K562 (cell line): ENCODE results near the gene COL7A1. TPM values are rescaled to one million over a fixed set of nuclear protein-coding genes. Genes with fewer than 3 reads are reported as not detected.

ENCODE experiments used
- ATAC-seq: fragments of 200-7000 bp; cut with Tn5 transposase; 3 replicates; pipeline ENCODE4 v1.9.1; 2020; ENCODE audit warnings: moderate library complexity
- BruUV-seq: library from RNA; stranded (reverse); fragments of 400-500 nt; replicated peaks from 2 replicates; lab custom pipeline; 2021; lab: Mats Ljungman, UMichigan
- CTCF ChIA-PET: fragments of 300-600 bp; formaldehyde crosslinking; extraction: SDS; loops from one replicate; lab custom pipeline; 2021; ENCODE audit warnings: low intra/inter-chr PET ratio; lab: Yijun Ruan, JAX
- POLR2A ChIA-PET: fragments of 300-600, 350-650 bp; sonication (Branson Sonifier 250); formaldehyde crosslinking; extraction: SDS; loops from one replicate; lab custom pipeline; 2021; ENCODE audit warnings: antibody characterized with exemption, inconsistent platforms; lab: Yijun Ruan, JAX
- DNase-seq, 4 experiments: peaks; one replicate each; pipeline versions ENCODE4 v3.0.0 to v3.0.0-alpha.2; 2011 to 2018; ENCODE audit warnings: low spot score in 3 of 4, mixed read lengths in 3 of 4; ENCODE audit errors: extremely low read depth in 1 of 4
- FAIRE-seq: peaks from 2 replicates; lab custom pipeline; 2011; peaks lifted over from hg19 to GRCh38; lab: Jason Lieb, UNC
- H2AFZ ChIP-seq: 2 replicates; pipeline ENCODE4 v1.6.0; 2011; ENCODE audit warnings: low read depth, low read length, control low read depth, inconsistent platforms
- H3K27ac ChIP-seq: fragments of 200-600 bp; 3 replicates; pipeline ENCODE4 v1.8.0; 2011; ENCODE audit warnings: low read depth, mild to moderate bottlenecking, control low read depth, inconsistent platforms, low read length, moderate library complexity, mixed read lengths; ENCODE audit errors: extremely low read depth
- H3K27me3 ChIP-seq, 2 experiments: fragments of 300-600 bp in 1 of 2; 2 replicates in 1 of 2; 3 replicates in 1 of 2; pipeline versions ENCODE4 v1.6.0 to v1.8.0; 2011; ENCODE audit warnings: inconsistent platforms in 2 of 2, low read length in 2 of 2, mild to moderate bottlenecking in 1 of 2, mixed read lengths in 1 of 2, moderate library complexity in 1 of 2; ENCODE audit not compliant: control insufficient read depth in 2 of 2, insufficient read depth in 2 of 2
- H3K36me3 ChIP-seq: fragments of 300-600 bp; 3 replicates; pipeline ENCODE4 v1.8.0; 2011; ENCODE audit warnings: mild to moderate bottlenecking, low read length, inconsistent platforms; ENCODE audit not compliant: control insufficient read depth, insufficient read depth
- H3K4me1 ChIP-seq, 2 experiments: fragments of 200-600 bp in 1 of 2; replicated peaks in 1 of 2; 2 replicates in 1 of 2; 3 replicates in 1 of 2; pipeline versions ENCODE4 v1.5.1 to v1.8.0; 2011; ENCODE audit warnings: inconsistent platforms in 2 of 2, low read length in 2 of 2, mild to moderate bottlenecking in 1 of 2, mixed read lengths in 1 of 2, moderate library complexity in 1 of 2; ENCODE audit not compliant: control insufficient read depth in 2 of 2, insufficient read depth in 2 of 2
- H3K4me2 ChIP-seq: 2 replicates; pipeline ENCODE4 v1.6.1; 2011; ENCODE audit warnings: low read length, control low read depth, inconsistent platforms, mixed read lengths; ENCODE audit not compliant: insufficient read depth
- H3K4me3 ChIP-seq: fragments of 200-600 bp; sonication (generic), shearing (Covaris generic); 2 replicates; pipeline ENCODE4 v1.5.1; 2016; ENCODE audit warnings: control low read depth, inconsistent platforms
- H3K79me2 ChIP-seq: fragments of 200-600 bp; 3 replicates; pipeline ENCODE4 v1.8.0; 2011; ENCODE audit warnings: low read length, inconsistent platforms; ENCODE audit not compliant: control insufficient read depth, insufficient read depth
- H3K9ac ChIP-seq, 2 experiments: 2 replicates each; pipeline versions ENCODE4 v1.6.0 to v1.6.1; 2011; ENCODE audit warnings: low read depth in 2 of 2, low read length in 2 of 2, control low read depth in 1 of 2, inconsistent platforms in 1 of 2, mild to moderate bottlenecking in 1 of 2, mixed read lengths in 1 of 2; ENCODE audit not compliant: insufficient read depth in 1 of 2
- H3K9me1 ChIP-seq: one replicate; pipeline ENCODE4 v1.6.0; 2011; ENCODE audit warnings: inconsistent platforms, mild to moderate bottlenecking, low read length, moderate library complexity; ENCODE audit not compliant: control insufficient read depth, insufficient read depth
- H3K9me3 ChIP-seq: replicated peaks from 2 replicates; pipeline ENCODE4 v1.5.1; 2011; ENCODE audit warnings: low read depth, low read length, inconsistent platforms; ENCODE audit not compliant: control insufficient read depth, insufficient read depth
- H4K20me1 ChIP-seq: replicated peaks from 2 replicates; pipeline ENCODE4 v1.6.1; 2011; ENCODE audit warnings: low read length, inconsistent platforms, mixed read lengths; ENCODE audit not compliant: control insufficient read depth, insufficient read depth
- WGBS: fragments of 100-300 bp; shearing (Covaris generic); methylation state at CpG from one replicate; pipeline ENCODE4 v1.1.6; 2016; ENCODE audit warnings: low coverage, mixed read lengths; ENCODE audit not compliant: insufficient coverage; ENCODE audit errors: missing lambda C conversion rate; 5-methylcytosine and 5-hydroxymethylcytosine counted together
- in situ Hi-C: fragments of 300-500 bp; cut with MboI; formaldehyde crosslinking; loops from 4 replicates; pipeline ENCODE4 v1.15.0; 2018; ENCODE audit warnings: inconsistent platforms, mixed read lengths
- intact Hi-C: fragments of 100-400 bp; cut with micrococcal nuclease; formaldehyde crosslinking; loops from 2 replicates; pipeline ENCODE4 v1.14.2; 2022
- polyA plus RNA-seq, 8 experiments: library from polyadenylated mRNA; depleted of rRNA in 4 of 8; stranded (reverse) in 5 of 8; unstranded in 3 of 8; fragments of >200 nt; fragmentation: Nextera tagmentation in 2 of 8; fragmentation: Illumina TruSeq in 1 of 8; extraction: Ambion mirVana in 2 of 8; extraction: Trizol in 1 of 8; gene quantifications; 2 replicates each; pipeline versions ENCODE4 v1.2.1 to v1.2.3, GENCODE V29; 2011 to 2014; ENCODE audit warnings: inconsistent platforms in 1 of 8, missing spikeins in 1 of 8
- total RNA-seq, 7 experiments: library from RNA; depleted of rRNA in 6 of 7; stranded (reverse); fragments of >200 nt in 6 of 7; fragmentation: Illumina TruSeq in 2 of 7; extraction: Trizol in 2 of 7; gene quantifications; 2 replicates each; pipeline versions ENCODE4 v1.2.1 to v1.2.3, GENCODE V29; 2011 to 2021; ENCODE audit warnings: low replicate concordance in 1 of 7
- TF ChIP-seq, protein P1 (sequence below): sonication (generic); formaldehyde crosslinking; IDR thresholded peaks from 2 replicates; pipeline ENCODE4 v1.8.1; 2023; ENCODE audit warnings: mild to moderate bottlenecking, missing genetic modification reagents
- TF ChIP-seq, protein P2 (sequence below): fragments of 250-450 bp; sonication (Bioruptor Pico); IDR thresholded peaks from 2 replicates; pipeline ENCODE4 v1.5.0; 2022; ENCODE audit warnings: mild to moderate bottlenecking

Gene COL7A1
- total and polyA plus RNA-seq, 9 of the 15 experiments (the other 6 are each of a cell fraction or from before 2014, with no cell fraction given): 0.09 to 0.66 (median 0.35) TPM; not detected in 3

DNA sequence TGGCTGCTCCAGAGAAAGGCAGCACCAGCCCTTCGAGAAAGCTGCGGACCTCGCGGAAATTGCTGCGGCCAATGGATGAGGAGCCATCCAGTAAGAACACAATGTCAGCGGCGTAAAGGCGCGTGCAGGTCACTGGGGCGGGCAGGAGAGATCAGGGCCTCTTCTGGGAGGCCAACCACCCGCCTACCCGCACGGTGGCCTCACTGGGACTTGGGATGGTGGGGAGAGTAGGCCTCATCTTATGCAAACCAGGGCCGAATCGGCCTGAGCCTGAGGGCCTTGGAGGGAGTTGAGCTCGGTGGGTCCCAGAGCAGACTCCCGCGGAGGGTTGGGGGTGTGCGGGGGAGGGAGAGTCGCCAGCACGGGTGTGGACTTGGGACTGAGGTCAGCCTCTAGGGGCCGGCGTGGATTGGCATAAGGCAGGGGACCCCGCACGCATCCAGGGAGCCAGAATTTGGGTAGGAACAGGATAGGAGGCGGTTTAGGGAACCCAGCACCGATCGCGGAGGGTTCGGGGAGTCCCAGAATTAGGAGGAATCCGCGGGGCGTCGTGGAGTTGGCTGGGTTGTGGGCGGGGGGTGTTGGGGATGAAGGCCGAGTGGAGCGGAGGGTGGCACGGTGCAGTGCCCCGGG, 596 bp downstream of the COL7A1 start:
- WGBS: 51% methylated on average over 19 of the region's 39 CpGs
- FAIRE-seq: no peak
- in situ Hi-C loops: no loop called here
- no peak overlapping the region for H3K27ac ChIP-seq
- no peak overlapping the region for H3K4me2 ChIP-seq
- peak overlapping the region in 1 of 2 experiments; percentile 61; a peak in 1 of 4 replicates for H3K9ac ChIP-seq
- H3K36me3 ChIP-seq: peaks cover 23% of the 10 kb centered on the region; the same call in 2 of the 3 replicates
- TF ChIP-seq, protein P1, sequence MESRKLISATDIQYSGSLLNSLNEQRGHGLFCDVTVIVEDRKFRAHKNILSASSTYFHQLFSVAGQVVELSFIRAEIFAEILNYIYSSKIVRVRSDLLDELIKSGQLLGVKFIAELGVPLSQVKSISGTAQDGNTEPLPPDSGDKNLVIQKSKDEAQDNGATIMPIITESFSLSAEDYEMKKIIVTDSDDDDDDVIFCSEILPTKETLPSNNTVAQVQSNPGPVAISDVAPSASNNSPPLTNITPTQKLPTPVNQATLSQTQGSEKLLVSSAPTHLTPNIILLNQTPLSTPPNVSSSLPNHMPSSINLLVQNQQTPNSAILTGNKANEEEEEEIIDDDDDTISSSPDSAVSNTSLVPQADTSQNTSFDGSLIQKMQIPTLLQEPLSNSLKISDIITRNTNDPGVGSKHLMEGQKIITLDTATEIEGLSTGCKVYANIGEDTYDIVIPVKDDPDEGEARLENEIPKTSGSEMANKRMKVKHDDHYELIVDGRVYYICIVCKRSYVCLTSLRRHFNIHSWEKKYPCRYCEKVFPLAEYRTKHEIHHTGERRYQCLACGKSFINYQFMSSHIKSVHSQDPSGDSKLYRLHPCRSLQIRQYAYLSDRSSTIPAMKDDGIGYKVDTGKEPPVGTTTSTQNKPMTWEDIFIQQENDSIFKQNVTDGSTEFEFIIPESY (CRISPR knock-in tag): peak; percentile 86
- TF ChIP-seq, protein P2, sequence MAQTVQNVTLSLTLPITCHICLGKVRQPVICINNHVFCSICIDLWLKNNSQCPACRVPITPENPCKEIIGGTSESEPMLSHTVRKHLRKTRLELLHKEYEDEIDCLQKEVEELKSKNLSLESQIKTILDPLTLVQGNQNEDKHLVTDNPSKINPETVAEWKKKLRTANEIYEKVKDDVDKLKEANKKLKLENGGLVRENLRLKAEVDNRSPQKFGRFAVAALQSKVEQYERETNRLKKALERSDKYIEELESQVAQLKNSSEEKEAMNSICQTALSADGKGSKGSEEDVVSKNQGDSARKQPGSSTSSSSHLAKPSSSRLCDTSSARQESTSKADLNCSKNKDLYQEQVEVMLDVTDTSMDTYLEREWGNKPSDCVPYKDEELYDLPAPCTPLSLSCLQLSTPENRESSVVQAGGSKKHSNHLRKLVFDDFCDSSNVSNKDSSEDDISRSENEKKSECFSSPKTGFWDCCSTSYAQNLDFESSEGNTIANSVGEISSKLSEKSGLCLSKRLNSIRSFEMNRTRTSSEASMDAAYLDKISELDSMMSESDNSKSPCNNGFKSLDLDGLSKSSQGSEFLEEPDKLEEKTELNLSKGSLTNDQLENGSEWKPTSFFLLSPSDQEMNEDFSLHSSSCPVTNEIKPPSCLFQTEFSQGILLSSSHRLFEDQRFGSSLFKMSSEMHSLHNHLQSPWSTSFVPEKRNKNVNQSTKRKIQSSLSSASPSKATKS (CRISPR knock-in tag): no peak
- TF ChIP-seq, all 486 proteins: peak for 1
- no TSS peak for BruUV-seq
- H3K9me1 ChIP-seq: no peaks in the 10 kb centered on the region
- intact Hi-C loops: no loop called here
- DNase-seq (peak in 1 of 4 experiments; percentile 9), ATAC-seq (no peak)
- peaks cover 0 to 24% of the 10 kb centered on the region in 2 experiments; a peak in 3 of 5 replicates for H3K27me3 ChIP-seq
- H3K9me3 ChIP-seq: no peaks in the 10 kb centered on the region
- no peak overlapping the region for H2AFZ ChIP-seq
- H3K79me2 ChIP-seq: no peaks in the 10 kb centered on the region
- CTCF ChIA-PET: no interaction called here
- H3K4me1 ChIP-seq: peaks cover 12 to 48% of the 10 kb centered on the region in 2 experiments; a peak in 4 of 5 replicates
- H3K4me3 ChIP-seq: no peak overlapping the region
- H4K20me1 ChIP-seq: no peaks in the 10 kb centered on the region
- POLR2A ChIA-PET: no interaction called here
